Activated naive CD8-positive, alpha-beta T cell treated with anti-CD3 and anti-CD28 coated beads, Interleukin-2, amount 50 U/mL, for 24 hours (primary cell): Measurements from ENCODE around the gene UBASH3B.
"Not testable (repeated sequence)": the region's sequence is repeated elsewhere in the genome, so short reads cannot be mapped to it uniquely, and the experiment has no call there.

ENCODE experiments used
- ATAC-seq: fragments of 150-1000 bp; cut with Tn5 transposase; one replicate; pipeline ENCODE4 v1.10.0; 2021
- DNase-seq: peaks from one replicate; pipeline ENCODE4 v3.0.0; 2021
- H3K27ac Mint-ChIP-seq: one replicate; pipeline ENCODE4 v1.8.0; 2021; ENCODE audit warnings: mild to moderate bottlenecking, mixed read lengths
- H3K27me3 Mint-ChIP-seq: one replicate; pipeline ENCODE4 v1.8.0; 2021; ENCODE audit warnings: mixed read lengths
- H3K36me3 Mint-ChIP-seq: one replicate; pipeline ENCODE4 v1.8.0; 2021; ENCODE audit warnings: low read depth, mixed read lengths
- H3K4me1 Mint-ChIP-seq: one replicate; pipeline ENCODE4 v1.8.0; 2021; ENCODE audit warnings: mixed read lengths
- H3K4me3 Mint-ChIP-seq: one replicate; pipeline ENCODE4 v1.8.0; 2021; ENCODE audit warnings: mild to moderate bottlenecking, moderate library complexity, mixed read lengths
- H3K9me3 Mint-ChIP-seq: one replicate; pipeline ENCODE4 v1.8.0; 2021; ENCODE audit warnings: mixed read lengths

Gene UBASH3B, protein sequence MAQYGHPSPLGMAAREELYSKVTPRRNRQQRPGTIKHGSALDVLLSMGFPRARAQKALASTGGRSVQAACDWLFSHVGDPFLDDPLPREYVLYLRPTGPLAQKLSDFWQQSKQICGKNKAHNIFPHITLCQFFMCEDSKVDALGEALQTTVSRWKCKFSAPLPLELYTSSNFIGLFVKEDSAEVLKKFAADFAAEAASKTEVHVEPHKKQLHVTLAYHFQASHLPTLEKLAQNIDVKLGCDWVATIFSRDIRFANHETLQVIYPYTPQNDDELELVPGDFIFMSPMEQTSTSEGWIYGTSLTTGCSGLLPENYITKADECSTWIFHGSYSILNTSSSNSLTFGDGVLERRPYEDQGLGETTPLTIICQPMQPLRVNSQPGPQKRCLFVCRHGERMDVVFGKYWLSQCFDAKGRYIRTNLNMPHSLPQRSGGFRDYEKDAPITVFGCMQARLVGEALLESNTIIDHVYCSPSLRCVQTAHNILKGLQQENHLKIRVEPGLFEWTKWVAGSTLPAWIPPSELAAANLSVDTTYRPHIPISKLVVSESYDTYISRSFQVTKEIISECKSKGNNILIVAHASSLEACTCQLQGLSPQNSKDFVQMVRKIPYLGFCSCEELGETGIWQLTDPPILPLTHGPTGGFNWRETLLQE

GRCh38 chr11:122655527-122656072 lies at the start of gene UBASH3B:
Gene UBASH3B (plus strand): TSS chr11:122655722. CDS start chr11:122656050, 328 bp downstream.
- peak within 1 kb of the TSS; percentile 92 for H3K27ac Mint-ChIP-seq
- ATAC-seq = peak; percentile 83
- H3K36me3 Mint-ChIP-seq = peaks cover 15% of the 10 kb centered on the region
- H3K9me3 Mint-ChIP-seq = no peaks in the 10 kb centered on the region
- DNase-seq = peak; percentile 76
- peak within 1 kb of the TSS; percentile 97 for H3K4me3 Mint-ChIP-seq
- peaks cover 45% of the 10 kb centered on the region for H3K4me1 Mint-ChIP-seq
- H3K27me3 Mint-ChIP-seq = peaks cover 4% of the 10 kb centered on the region

GRCh38 chr11:122607162-122607561 lies 48.4 kb upstream of the UBASH3B start:
- not testable (repeated sequence) for DNase-seq, ATAC-seq, H3K27me3 Mint-ChIP-seq, H3K4me1 Mint-ChIP-seq, H3K4me3 Mint-ChIP-seq, H3K27ac Mint-ChIP-seq, H3K9me3 Mint-ChIP-seq, H3K36me3 Mint-ChIP-seq

- ATAC-seq (no peak), DNase-seq (no peak)
- Mint-ChIP-seq H3K36me3 (no peaks in the 10 kb centered on the region), H3K4me1 (peaks cover 2% of the 10 kb centered on the region), H3K4me3 (no peak overlapping the region), H3K27ac (no peak overlapping the region), H3K9me3 (no peaks in the 10 kb centered on the region), H3K27me3 (peaks cover 2% of the 10 kb centered on the region)
Measured at GRCh38 chr11:122612123-122612824, 43.2 kb upstream of the UBASH3B start.

- Mint-ChIP-seq H3K27ac (no peak overlapping the region), H3K9me3 (peaks cover 3% of the 10 kb centered on the region), H3K27me3 (peaks cover 2% of the 10 kb centered on the region), H3K4me1 (peaks cover 6% of the 10 kb centered on the region), H3K36me3 (no peaks in the 10 kb centered on the region), H3K4me3 (no peak overlapping the region)
- DNase-seq = no peak
- ATAC-seq = no peak
Measured at GRCh38 chr11:122616718-122617117, 38.8 kb upstream of the UBASH3B start.

- no peaks in the 10 kb centered on the region for H3K36me3 Mint-ChIP-seq
- H3K27ac Mint-ChIP-seq = no peak overlapping the region
- peaks cover 6% of the 10 kb centered on the region for H3K4me1 Mint-ChIP-seq
- peaks cover 2% of the 10 kb centered on the region for H3K27me3 Mint-ChIP-seq
- DNase-seq (no peak), ATAC-seq (peak; percentile 57)
- H3K4me3 Mint-ChIP-seq = no peak overlapping the region
- peaks cover 3% of the 10 kb centered on the region for H3K9me3 Mint-ChIP-seq
Measured at GRCh38 chr11:122617297-122617696, 38.2 kb upstream of the UBASH3B start.

GRCh38 chr11:122617926-122618325 lies 37.6 kb upstream of the UBASH3B start:
- no peak for DNase-seq
- peaks cover 6% of the 10 kb centered on the region for H3K4me1 Mint-ChIP-seq
- no peak for ATAC-seq
- peaks cover 2% of the 10 kb centered on the region for H3K27me3 Mint-ChIP-seq
- H3K27ac Mint-ChIP-seq = no peak overlapping the region
- H3K9me3 Mint-ChIP-seq = peaks cover 3% of the 10 kb centered on the region
- no peaks in the 10 kb centered on the region for H3K36me3 Mint-ChIP-seq
- no peak overlapping the region for H3K4me3 Mint-ChIP-seq

DNA sequence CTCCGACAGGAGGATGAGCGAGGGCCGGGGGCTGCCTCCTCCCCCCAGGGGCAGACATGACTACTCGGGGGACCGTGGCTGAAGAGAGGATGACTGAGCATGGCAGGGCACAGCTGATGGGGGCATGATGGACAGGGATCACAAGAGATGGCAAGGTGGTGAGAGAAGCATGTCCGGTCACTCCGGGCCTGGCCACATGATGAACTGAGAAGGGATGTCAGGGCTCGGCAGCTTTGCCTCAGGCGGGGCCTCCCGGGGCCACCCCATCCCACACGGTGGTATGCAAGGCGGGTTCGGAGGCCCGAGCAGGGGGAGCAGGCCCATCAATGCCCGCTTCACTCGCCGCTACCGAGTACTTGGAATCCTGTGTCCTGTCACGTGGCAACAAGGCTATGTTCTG lies 36.6 kb upstream of the UBASH3B start:
- Mint-ChIP-seq H3K36me3 (no peaks in the 10 kb centered on the region), H3K4me3 (no peak overlapping the region), H3K4me1 (peaks cover 6% of the 10 kb centered on the region), H3K9me3 (peaks cover 3% of the 10 kb centered on the region), H3K27me3 (peaks cover 2% of the 10 kb centered on the region), H3K27ac (no peak overlapping the region)
- ATAC-seq (no peak), DNase-seq (no peak)

DNA sequence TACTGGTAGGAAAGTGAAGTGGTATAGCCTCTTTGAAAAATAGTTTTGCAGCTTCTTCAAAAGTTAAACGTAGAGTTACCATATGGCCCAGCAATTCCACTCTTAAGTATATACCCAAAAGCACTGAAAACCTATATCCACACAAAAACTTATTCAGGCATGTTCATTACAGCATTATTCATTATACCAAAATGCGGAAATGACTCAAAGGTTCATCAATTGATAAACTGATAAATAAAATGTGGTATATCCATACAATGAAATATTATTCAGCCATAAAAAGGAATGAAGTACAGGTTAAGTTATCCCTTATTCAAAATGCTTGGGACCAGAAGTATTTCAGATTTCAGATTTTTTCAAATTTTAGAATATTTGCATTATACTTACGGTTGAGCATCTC lies 35.8 kb upstream of the UBASH3B start:
- Mint-ChIP-seq H3K36me3 (no peaks in the 10 kb centered on the region), H3K27ac (no peak overlapping the region), H3K27me3 (peaks cover 2% of the 10 kb centered on the region), H3K4me1 (peaks cover 6% of the 10 kb centered on the region), H3K4me3 (no peak overlapping the region), H3K9me3 (peaks cover 3% of the 10 kb centered on the region)
- DNase-seq = no peak
- no peak for ATAC-seq

- not testable (repeated sequence) for H3K36me3 Mint-ChIP-seq, H3K4me1 Mint-ChIP-seq, H3K27ac Mint-ChIP-seq, H3K4me3 Mint-ChIP-seq, H3K9me3 Mint-ChIP-seq, DNase-seq, H3K27me3 Mint-ChIP-seq, ATAC-seq
Measured at GRCh38 chr11:122625501-122625900, 30.0 kb upstream of the UBASH3B start.

DNA sequence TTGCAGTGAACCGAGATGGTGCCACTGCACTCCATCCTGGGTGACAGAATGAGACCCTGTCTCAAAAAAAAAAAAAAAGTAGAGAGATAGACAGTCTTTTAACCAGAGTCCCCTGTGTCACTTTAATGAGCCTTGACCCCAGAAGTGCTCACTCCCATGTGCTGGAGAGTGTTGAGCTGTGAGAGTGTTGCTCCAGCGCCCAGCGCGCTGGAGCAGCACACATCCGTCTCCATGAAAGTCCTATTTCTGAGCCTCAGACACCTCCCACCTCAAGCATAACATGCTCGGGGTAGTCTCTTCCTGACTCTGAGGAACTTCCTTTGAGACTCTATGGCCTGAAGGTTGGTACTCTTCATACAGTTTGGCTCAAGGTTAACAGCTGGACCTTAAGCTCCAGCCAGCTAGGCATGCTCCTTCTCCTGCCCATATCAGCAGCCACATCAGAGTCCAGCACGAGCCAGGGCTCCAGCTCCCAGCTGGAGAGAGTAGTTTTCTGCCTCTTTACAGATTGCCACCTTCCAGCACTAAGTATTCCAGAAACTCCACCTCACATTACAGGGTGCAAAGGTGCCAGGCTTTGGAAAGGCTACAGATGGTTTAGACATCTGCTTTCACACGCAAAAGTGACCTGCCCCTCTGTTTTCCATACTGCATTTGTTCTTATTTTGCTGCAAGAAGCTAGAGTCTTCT lies 29.4 kb upstream of the UBASH3B start:
- H3K4me3 Mint-ChIP-seq = no peak overlapping the region
- DNase-seq (no peak), ATAC-seq (no peak)
- no peaks in the 10 kb centered on the region for H3K36me3 Mint-ChIP-seq
- H3K27me3 Mint-ChIP-seq = no peaks in the 10 kb centered on the region
- H3K9me3 Mint-ChIP-seq = no peaks in the 10 kb centered on the region
- no peak overlapping the region for H3K27ac Mint-ChIP-seq
- peaks cover 6% of the 10 kb centered on the region for H3K4me1 Mint-ChIP-seq

DNA sequence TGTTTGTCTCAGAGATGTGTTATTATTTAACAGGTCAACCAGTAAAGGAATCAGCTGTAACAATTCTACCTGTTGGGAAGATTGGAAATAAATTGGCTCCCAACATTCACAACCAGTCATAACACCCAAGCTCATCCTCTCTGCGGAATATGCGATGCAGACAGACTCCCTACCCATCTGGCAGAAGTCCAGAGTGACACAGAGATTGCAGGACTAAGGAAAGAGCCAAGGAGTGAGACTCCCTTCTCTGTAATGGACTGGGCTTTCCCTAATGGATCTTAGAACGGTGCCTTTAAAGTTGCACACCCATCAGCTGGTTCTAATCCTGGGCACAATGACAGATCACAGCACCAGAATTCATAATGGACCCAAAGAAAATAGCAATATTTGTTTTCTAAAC lies 27.8 kb upstream of the UBASH3B start:
- no peak overlapping the region for H3K4me3 Mint-ChIP-seq
- peaks cover 6% of the 10 kb centered on the region for H3K4me1 Mint-ChIP-seq
- ATAC-seq (no peak), DNase-seq (no peak)
- no peaks in the 10 kb centered on the region for H3K27me3 Mint-ChIP-seq
- no peaks in the 10 kb centered on the region for H3K36me3 Mint-ChIP-seq
- H3K9me3 Mint-ChIP-seq = no peaks in the 10 kb centered on the region
- no peak overlapping the region for H3K27ac Mint-ChIP-seq

GRCh38 chr11:122628810-122629555 lies 26.5 kb upstream of the UBASH3B start:
- no peaks in the 10 kb centered on the region for H3K27me3 Mint-ChIP-seq
- no peaks in the 10 kb centered on the region for H3K36me3 Mint-ChIP-seq
- ATAC-seq (peak; percentile 92), DNase-seq (peak; percentile 71)
- peaks cover 9% of the 10 kb centered on the region for H3K4me1 Mint-ChIP-seq
- peak overlapping the region; percentile 9 for H3K27ac Mint-ChIP-seq
- H3K9me3 Mint-ChIP-seq = no peaks in the 10 kb centered on the region
- H3K4me3 Mint-ChIP-seq = no peak overlapping the region

DNA sequence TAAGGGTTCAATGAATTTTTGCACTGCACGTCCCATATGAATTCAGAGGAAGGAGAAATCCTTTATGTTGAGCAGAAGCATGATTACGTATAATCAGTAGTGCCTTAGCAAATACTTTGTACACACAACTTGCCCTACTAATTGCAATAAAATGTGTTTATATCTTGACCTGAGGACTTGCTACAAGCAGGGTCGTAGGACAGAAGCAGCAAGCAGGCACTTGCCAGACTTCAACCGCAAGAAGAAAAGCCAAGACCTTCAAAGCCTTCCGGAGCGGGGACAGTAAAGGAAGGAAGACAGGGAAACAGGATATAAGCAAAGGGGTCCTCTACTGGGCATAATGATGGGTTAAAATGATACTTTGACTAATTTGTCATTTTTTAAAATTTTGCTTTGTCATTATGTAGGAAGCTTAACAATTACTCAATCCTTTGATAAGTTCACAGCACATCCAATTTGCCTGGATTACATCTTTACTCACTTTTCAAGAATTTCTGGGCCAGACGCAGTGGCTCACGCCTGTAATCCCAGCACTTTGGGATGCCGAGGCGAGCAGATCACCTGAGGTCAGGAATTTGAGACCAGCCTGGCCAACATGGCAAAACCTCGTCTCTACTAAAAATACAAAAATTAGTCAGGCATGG lies 23.2 kb upstream of the UBASH3B start:
- ATAC-seq = no peak
- Mint-ChIP-seq H3K9me3 (no peaks in the 10 kb centered on the region), H3K27me3 (no peaks in the 10 kb centered on the region), H3K4me1 (peaks cover 12% of the 10 kb centered on the region), H3K36me3 (no peaks in the 10 kb centered on the region), H3K27ac (no peak overlapping the region), H3K4me3 (no peak overlapping the region)
- no peak for DNase-seq
